ENCODE results near the gene PPFIBP1.
"Not testable (repeated sequence)": the region's sequence is repeated elsewhere in the genome, so short reads cannot be mapped to it uniquely, and the experiment has no call there.

PPFIBP1 gene

GRCh38 chr12:27572486-27573255 lies 48.7 kb downstream of the PPFIBP1 start:
- no peak for DNase-seq

- no peak for DNase-seq
Observed at GRCh38 chr12:27573972-27574371, 50.0 kb downstream of the PPFIBP1 start.

- no peak for DNase-seq
Observed at GRCh38 chr12:27575090-27575761, 51.2 kb downstream of the PPFIBP1 start.

- DNase-seq = no peak
Observed at GRCh38 chr12:27575762-27576118, 51.7 kb downstream of the PPFIBP1 start.

GRCh38 chr12:27576667-27577347 lies 52.8 kb downstream of the PPFIBP1 start:
- no peak for DNase-seq

- DNase-seq = no peak
Observed at GRCh38 chr12:27577688-27578087, 53.7 kb downstream of the PPFIBP1 start.

- no peak for DNase-seq
Observed at GRCh38 chr12:27578689-27579372, 54.8 kb downstream of the PPFIBP1 start.

GRCh38 chr12:27580561-27581330 lies 56.7 kb downstream of the PPFIBP1 start:
- no peak for DNase-seq

- DNase-seq = not testable (repeated sequence)
Observed at GRCh38 chr12:27581331-27581671, 57.3 kb downstream of the PPFIBP1 start.

- DNase-seq = not testable (repeated sequence)
Observed at GRCh38 chr12:27581833-27582232, 57.8 kb downstream of the PPFIBP1 start.

- not testable (repeated sequence) for DNase-seq
Observed at GRCh38 chr12:27582445-27582844, 58.4 kb downstream of the PPFIBP1 start.

- DNase-seq = no peak
Observed at GRCh38 chr12:27583057-27583797, 59.2 kb downstream of the PPFIBP1 start.

GRCh38 chr12:27583981-27584380 lies 60.0 kb downstream of the PPFIBP1 start:
- DNase-seq = no peak

- no peak for DNase-seq
Observed at GRCh38 chr12:27585739-27586265, 61.8 kb downstream of the PPFIBP1 start.

- DNase-seq = not testable (repeated sequence)
Observed at GRCh38 chr12:27588075-27588730, 64.2 kb downstream of the PPFIBP1 start.

GRCh38 chr12:27588776-27589175 lies 64.8 kb downstream of the PPFIBP1 start:
- no peak for DNase-seq

GRCh38 chr12:27589419-27589818 lies 65.4 kb downstream of the PPFIBP1 start:
- no peak for DNase-seq

- not testable (repeated sequence) for DNase-seq
Observed at GRCh38 chr12:27591698-27592097, 67.7 kb downstream of the PPFIBP1 start.

GRCh38 chr12:27592548-27592947 lies 68.5 kb downstream of the PPFIBP1 start:
- no peak for DNase-seq

GRCh38 chr12:27593266-27593665 lies 69.3 kb downstream of the PPFIBP1 start:
- no peak for DNase-seq

GRCh38 chr12:27595231-27595642 lies 71.2 kb downstream of the PPFIBP1 start:
- DNase-seq = no peak

All from NCI-H1694 treated with DMSO at 0.1 percent for 48 hours (cell line).